Activated CD4-positive, CD25-positive, alpha-beta regulatory T cell treated with anti-CD3 and anti-CD28 coated beads, Interleukin-2, amount 50 U/mL, for 24 hours (primary cell): Measurements from ENCODE around the gene PTPRD.

Experiments
- ATAC-seq, 2 donors: fragments of 150-1000 bp; cut with Tn5 transposase; one replicate each; pipeline ENCODE4 v1.10.0; 2021; ENCODE audit warnings: mild to moderate bottlenecking in 1 of 2, moderate library complexity in 1 of 2

Gene PTPRD

GRCh38 chr9:10260501-10260900 lies 352.3 kb downstream of the PTPRD start:
- no peak for ATAC-seq

GRCh38 chr9:10259668-10260067 lies 353.1 kb downstream of the PTPRD start:
- no peak for ATAC-seq

GRCh38 chr9:10255758-10256157 lies 357.0 kb downstream of the PTPRD start:
- ATAC-seq: no peak

- no peak for ATAC-seq
Observed at GRCh38 chr9:10254338-10254737, 358.5 kb downstream of the PTPRD start.

GRCh38 chr9:10253341-10253740 lies 359.5 kb downstream of the PTPRD start:
- no peak for ATAC-seq

- ATAC-seq: no peak
Observed at GRCh38 chr9:10252174-10252573, 360.6 kb downstream of the PTPRD start.

- ATAC-seq: no peak
Observed at GRCh38 chr9:10251490-10251889, 361.3 kb downstream of the PTPRD start.

- ATAC-seq: no peak
Observed at GRCh38 chr9:10250219-10250618, 362.6 kb downstream of the PTPRD start.

- ATAC-seq: no peak
Observed at GRCh38 chr9:10248890-10249289, 363.9 kb downstream of the PTPRD start.

- ATAC-seq: no peak
Observed at GRCh38 chr9:10242255-10242654, 370.5 kb downstream of the PTPRD start.

- ATAC-seq: no peak
Observed at GRCh38 chr9:10238087-10238486, 374.7 kb downstream of the PTPRD start.

- no peak for ATAC-seq
Observed at GRCh38 chr9:10237584-10237983, 375.2 kb downstream of the PTPRD start.

- no peak for ATAC-seq
Observed at GRCh38 chr9:10236161-10236560, 376.6 kb downstream of the PTPRD start.

GRCh38 chr9:10235376-10235775 lies 377.4 kb downstream of the PTPRD start:
- ATAC-seq: no peak

- ATAC-seq: no peak
Observed at GRCh38 chr9:10232352-10232930, 380.4 kb downstream of the PTPRD start.

GRCh38 chr9:10230512-10230911 lies 382.3 kb downstream of the PTPRD start:
- no peak for ATAC-seq

GRCh38 chr9:10228082-10228481 lies 384.7 kb downstream of the PTPRD start:
- no peak for ATAC-seq

GRCh38 chr9:10226996-10227395 lies 385.8 kb downstream of the PTPRD start:
- no peak for ATAC-seq

GRCh38 chr9:10212702-10213101 lies 400.1 kb downstream of the PTPRD start:
- no peak for ATAC-seq

- no peak for ATAC-seq
Observed at GRCh38 chr9:10208691-10209069, 404.1 kb downstream of the PTPRD start.

- no peak for ATAC-seq
Observed at GRCh38 chr9:10204276-10204675, 408.5 kb downstream of the PTPRD start.

- ATAC-seq: no peak
Observed at GRCh38 chr9:10173561-10173960, 439.2 kb downstream of the PTPRD start.

- ATAC-seq: no peak
Observed at GRCh38 chr9:10172476-10172875, 440.3 kb downstream of the PTPRD start.

GRCh38 chr9:10168241-10168640 lies 444.6 kb downstream of the PTPRD start:
- no peak for ATAC-seq

- no peak for ATAC-seq
Observed at GRCh38 chr9:10148796-10149195, 464.0 kb downstream of the PTPRD start.
